Activated T-cell treated with anti-CD3 and anti-CD28 coated beads for 4 hours (primary cell): ENCODE results near the gene LRCH1.

Experiments used
- DNase-seq: peaks from one replicate; pipeline ENCODE4 v3.0.0-alpha.2; 2020

The LRCH1 gene

DNA sequence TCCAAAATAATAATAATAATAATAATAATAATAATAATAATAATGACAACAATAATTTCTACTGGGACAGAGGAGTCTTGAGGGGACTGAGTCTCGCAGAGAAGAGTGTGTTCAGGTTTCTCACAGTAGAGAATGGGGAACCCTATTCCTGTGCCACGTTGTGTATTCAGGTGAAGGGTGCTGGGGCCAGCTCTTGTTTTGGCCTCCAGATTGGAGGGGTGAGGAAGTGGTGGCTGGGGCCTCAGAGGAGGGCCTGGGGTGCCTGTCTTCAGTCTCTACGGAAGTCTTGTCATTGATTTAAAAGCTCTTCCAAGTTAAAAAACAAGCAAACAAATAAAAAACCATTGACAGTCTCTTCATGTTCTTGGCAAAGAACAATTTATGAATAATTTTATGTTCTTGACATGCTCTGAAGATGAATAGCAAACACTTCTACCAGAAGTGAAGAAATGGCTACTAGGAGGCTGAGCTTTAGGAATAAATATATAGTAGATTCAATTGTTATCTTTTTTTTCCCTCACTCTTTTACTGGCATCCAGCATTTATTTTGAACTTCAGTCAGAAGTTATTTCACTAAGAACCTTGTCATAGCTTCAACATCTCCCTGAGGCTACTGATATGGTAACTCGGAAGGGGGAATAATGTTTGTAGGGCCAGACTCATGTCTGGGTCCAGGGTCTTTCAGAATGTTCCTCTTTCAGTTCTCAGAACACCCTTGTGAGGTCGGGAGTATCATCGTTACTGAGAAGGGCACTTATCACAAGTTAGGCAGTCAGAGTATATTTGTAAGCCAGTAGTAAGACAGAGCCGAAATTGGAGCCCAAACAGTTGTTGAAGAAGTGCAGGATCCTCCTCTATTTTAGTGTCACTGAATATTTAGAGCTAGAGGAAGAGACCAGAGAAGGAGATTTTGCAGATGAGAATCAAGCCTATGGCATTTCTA is 13.1 kb downstream of the LRCH1 start:
- DNase-seq = no peak

DNA sequence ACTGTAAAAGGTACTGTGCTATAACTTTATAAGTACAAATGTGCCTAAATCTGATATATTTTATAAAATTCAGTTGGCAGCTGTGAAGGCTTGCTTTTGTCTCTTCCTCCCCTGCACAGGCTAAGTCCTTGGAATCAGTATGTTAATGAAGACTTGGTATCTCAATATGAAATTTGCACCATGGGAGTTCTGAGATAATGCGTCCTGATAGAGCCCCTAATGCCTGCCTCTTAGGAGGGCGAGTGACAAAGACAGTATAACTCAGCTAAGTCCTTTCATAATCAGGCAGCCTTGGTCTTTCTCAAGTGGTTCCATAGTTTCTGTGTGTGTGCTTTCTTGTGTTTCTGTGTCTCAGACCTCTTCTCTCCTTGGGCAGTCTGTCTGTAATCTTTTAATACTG is 14.7 kb downstream of the LRCH1 start:
- no peak for DNase-seq

- DNase-seq = no peak
Observed at GRCh38 chr13:46569456-46569855, 16.5 kb downstream of the LRCH1 start.

- no peak for DNase-seq
Observed at GRCh38 chr13:46570273-46570672, 17.3 kb downstream of the LRCH1 start.

DNA sequence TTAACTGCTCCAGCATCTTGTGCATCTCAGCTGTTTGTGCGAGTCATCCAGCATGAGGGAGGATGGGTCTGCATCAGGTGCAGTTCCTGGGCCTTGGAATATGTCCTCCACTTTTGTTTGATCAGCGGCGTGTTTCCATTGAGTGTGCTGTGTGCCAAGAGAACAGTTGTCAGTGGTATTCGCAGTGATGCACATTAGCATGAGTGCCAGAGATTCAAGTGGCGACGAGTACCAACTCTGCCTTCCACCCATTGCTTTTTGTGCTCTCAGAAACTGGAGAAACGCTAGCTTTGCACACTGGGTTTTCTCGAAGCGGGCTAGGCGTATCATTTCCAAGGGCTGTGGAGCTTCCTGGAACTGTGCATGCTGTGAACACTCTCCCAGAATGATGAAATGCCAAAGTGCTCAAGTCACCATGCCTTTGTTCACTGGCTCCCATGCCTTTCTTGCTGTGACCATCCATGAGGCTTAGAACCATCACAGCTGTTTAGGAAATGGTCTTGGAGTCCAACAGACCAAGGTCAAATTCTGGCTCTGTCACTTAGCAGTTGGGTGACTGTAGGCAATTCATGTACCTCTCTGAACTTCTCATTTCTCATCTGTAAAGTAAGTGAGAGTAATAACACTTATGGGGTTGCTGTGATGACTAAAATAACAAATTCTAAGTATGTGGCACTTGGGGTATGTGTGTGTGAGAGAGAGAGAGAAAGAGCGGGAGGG is 18.4 kb downstream of the LRCH1 start:
- DNase-seq = no peak

- DNase-seq = no peak
Observed at GRCh38 chr13:46571909-46572595, 19.1 kb downstream of the LRCH1 start.

GRCh38 chr13:46572752-46573431 is 19.9 kb downstream of the LRCH1 start:
- DNase-seq = no peak

DNA sequence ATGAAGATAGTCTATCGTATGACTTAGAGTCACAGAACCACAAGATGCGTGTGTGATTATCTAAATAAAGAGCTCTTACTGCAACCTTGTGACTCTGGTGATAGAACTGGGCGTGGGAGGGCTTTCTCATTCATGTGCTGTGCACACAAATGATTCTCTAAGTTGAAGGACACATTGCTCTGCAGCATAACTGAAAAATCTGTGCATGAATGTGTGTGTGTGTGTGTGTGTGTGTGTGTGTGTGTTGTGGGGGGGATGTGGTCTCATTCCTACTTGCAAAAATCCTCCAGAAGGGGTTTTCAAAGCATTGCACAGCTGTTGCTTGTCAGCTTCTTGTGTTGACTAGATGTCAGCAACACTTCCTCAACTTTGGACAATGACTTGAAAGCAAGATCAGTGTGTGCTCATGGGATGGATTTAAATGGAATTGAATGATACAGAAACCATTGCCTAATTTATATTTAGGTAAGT is 22.4 kb downstream of the LRCH1 start:
- DNase-seq = no peak

DNA sequence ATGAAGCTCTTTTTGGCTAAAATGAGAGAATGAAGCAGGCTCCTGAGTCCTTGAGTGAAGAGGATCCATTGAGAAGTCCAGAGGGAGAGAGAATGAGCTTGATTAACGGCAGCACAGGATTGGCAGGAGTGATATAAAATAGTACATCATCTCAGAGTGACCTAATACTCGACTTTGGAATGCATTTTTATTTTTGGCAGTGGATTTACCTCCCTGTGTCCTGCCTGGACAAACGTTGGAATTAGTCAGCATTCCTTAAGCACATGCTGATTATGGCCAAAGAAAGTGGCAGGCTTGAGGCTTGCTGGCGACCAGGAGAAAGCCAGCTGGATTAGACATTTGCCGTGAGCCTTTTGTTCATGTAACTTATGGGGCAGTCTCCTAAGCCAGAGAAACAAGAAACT is 22.9 kb downstream of the LRCH1 start:
- no peak for DNase-seq

GRCh38 chr13:46576762-46577161 is 23.8 kb downstream of the LRCH1 start:
- no peak for DNase-seq

GRCh38 chr13:46577696-46578589 is 25.0 kb downstream of the LRCH1 start:
- no peak for DNase-seq

DNA sequence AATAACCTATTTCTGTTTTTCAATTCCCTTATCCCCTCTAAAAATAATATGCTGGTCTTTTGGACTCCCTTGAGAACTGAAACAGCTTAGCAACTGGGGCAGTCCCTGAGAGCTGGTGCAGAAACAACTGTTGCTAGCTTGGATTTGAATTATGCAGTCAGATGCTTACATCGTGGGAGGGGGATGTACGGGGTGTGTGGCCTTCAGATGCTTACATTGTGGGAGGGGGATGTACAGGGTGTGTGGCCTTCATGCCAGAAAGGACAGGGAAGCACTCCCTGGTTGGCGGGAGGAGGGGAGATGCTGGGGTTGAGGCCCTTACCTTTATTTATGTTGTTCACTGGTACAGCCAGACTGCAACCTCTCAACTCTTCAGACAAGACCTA is 25.6 kb downstream of the LRCH1 start:
- DNase-seq = no peak

GRCh38 chr13:46580362-46580839 is 27.4 kb downstream of the LRCH1 start:
- DNase-seq = no peak

- DNase-seq = no peak
Observed at GRCh38 chr13:46582190-46582589, 29.2 kb downstream of the LRCH1 start.

- no peak for DNase-seq
Observed at GRCh38 chr13:46586751-46587514, 34.0 kb downstream of the LRCH1 start.

DNA sequence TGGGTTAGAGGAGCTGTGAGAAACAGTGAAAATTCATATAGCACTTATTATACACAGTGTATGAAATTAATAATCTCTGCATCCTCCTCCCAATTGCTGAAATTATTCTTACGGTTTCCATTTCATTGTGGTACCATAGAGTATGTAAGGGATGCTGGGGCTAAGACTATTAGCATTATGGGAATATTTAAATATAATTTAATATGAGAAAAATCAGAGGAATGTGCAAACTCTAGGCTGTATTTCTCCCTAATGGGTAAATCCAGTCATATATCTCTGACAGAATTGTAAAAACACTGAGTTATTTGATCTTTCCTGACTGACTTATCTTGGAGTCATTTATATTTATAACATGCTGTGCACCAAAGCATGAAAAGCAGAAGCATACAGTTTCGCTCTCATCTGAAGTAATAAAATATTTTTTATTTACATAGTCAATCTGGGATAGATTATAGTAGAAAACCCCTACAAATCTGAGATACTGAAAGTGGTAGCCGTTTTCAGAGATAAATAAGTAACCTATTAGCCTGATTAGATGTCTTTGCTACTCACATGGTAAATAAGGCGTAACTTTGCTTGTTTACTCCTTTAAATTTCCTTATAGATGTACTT is 34.9 kb downstream of the LRCH1 start:
- DNase-seq = no peak

GRCh38 chr13:46592385-46592784 is 39.4 kb downstream of the LRCH1 start:
- no peak for DNase-seq

DNA sequence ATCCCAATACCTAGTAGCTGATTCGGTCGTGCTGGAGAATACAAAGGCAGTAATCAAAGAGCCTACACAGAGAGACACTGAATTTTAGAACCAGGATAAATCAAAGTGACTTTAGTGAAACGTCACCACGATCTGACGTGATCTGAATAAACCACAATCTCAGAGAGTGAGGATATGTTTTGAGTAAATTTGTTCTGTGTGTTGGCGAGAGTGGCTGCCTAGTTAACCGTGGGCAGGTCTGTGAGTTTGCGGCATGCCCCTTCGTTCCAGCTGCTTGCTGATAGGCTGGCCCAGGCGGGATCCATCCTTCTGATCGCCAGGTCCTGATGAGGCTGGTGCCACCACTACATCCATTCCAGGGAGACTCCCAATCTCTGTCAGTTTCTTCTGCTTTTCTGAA is 40.4 kb downstream of the LRCH1 start:
- DNase-seq = peak; percentile 21

DNA sequence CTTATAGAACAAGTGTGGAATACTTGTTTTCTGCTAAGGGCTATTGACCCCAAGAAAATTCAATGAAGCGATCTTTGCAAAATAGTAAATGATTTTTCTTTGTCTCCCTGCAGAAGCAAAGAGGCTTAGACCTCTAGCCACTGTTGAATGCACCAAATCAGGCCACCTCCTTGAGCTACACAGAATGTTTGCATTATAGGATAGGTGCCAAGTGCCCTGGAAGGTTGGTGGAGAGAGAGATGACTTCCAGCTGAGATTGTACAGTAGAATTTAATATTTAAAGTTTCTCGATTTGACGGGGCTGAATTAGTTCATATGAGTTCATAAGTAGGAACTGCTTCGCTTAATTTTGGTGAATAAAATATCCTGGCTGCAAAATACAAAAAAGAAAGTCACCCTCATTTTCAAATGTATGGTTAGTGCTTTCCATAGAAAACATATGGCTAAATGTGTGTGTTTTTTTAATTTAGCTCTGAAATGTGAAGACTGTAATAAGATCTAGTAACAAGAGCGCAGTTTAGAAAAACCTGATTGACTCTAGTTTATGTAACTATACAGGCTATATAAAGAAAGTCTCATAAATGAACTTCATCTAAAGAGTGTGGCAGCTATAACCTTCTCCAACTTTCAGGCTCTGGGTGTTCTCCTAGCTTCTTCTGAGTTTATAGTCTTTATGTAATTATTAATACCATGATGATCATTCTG is 41.6 kb downstream of the LRCH1 start:
- DNase-seq = no peak
